Measurements from ENCODE around the gene CD19. TPM values are rescaled to one million over a fixed set of nuclear protein-coding genes. Genes with fewer than 3 reads are reported as not detected.
"Not testable (repeated sequence)": the region's sequence is repeated elsewhere in the genome, so short reads cannot be mapped to it uniquely, and the experiment has no call there.

Gene CD19
- total and polyA plus RNA-seq, 12 donors, result 0.26 to 1.8 (median 0.46) TPM; not detected in 2

- 1% methylated on average over 23 to 48 of the region's 48 CpGs for WGBS, 4 donors
- peak; percentile 75 to 91 (median 86) for DNase-seq
- intact Hi-C loops (cut with DNase I), result no loop called here
Measured at GRCh38 chr16:28925386-28926228, 6.2 kb upstream of the CD19 start.

GRCh38 chr16:28926284-28926683 lies 5.5 kb upstream of the CD19 start:
- H3K27me3 ChIP-seq; intact Hi-C loops (cut with DNase I); DNase-seq; H3K36me3 ChIP-seq (replicated peaks in 1 of 2); H3K9me3 ChIP-seq (replicated peaks in 1 of 3): not testable (repeated sequence)
- peak overlapping the region in 3 of 5 donors; percentile 86 to 99 (median 94) for H3K27ac ChIP-seq
- 47 to 55% (median 53%) methylated on average over 2 of the region's 2 CpGs for WGBS, 4 donors
- H3K4me3 ChIP-seq, result peak overlapping the region in 1 of 4 donors; percentile 66
- H3K4me1 ChIP-seq (replicated peaks in 1 of 2), result peaks cover 16 to 24% of the 10 kb centered on the region in 2 donors

More at GRCh38 chr16:28925386-28926228, 6.2 kb upstream of the CD19 start:
- Histone ChIP-seq H3K9me3 (replicated peaks in 1 of 3) (no peaks in the 10 kb centered on the region), H3K4me1 (replicated peaks in 1 of 2) (peaks cover 16 to 24% of the 10 kb centered on the region in 2 donors), H3K27me3 (no peaks in the 10 kb centered on the region), H3K4me3 (peak overlapping the region; percentile 51 to 94 (median 72)), H3K36me3 (replicated peaks in 1 of 2) (peaks cover 0 to 3% of the 10 kb centered on the region in 2 donors), H3K27ac (peak overlapping the region; percentile 86 to 99 (median 95))
- TF ChIP-seq CTCF (IDR thresholded peaks at IDR 0.05), result no peak
- TF ChIP-seq POLR2A (IDR thresholded peaks at IDR 0.05), result peak; percentile 62

GRCh38 chr16:28927815-28928214 lies 4.0 kb upstream of the CD19 start:
- no peak for TF ChIP-seq CTCF (IDR thresholded peaks at IDR 0.05)
- intact Hi-C loops (cut with DNase I), result no loop called here
- 44 to 79% (median 63%) methylated on average over 1 of the region's 1 CpG for WGBS, 4 donors

GRCh38 chr16:28930203-28930602 lies 1.6 kb upstream of the CD19 start:
- DNase-seq, result no peak
- Histone ChIP-seq H3K4me3 (no peak overlapping the region), H3K27ac (no peak overlapping the region), H3K4me1 (replicated peaks in 1 of 2) (peaks cover 0 to 3% of the 10 kb centered on the region in 2 donors), H3K27me3 (no peaks in the 10 kb centered on the region), H3K36me3 (replicated peaks in 1 of 2) (no peaks in the 10 kb centered on the region), H3K9me3 (replicated peaks in 1 of 3) (no peaks in the 10 kb centered on the region)
- WGBS, 4 donors, result 79 to 92% (median 85%) methylated on average over 3 of the region's 3 CpGs
- TF ChIP-seq POLR2A (IDR thresholded peaks at IDR 0.05) (no peak), CTCF (IDR thresholded peaks at IDR 0.05) (no peak)
- intact Hi-C loops (cut with DNase I), result loop anchor here in 1 of 2 donors (5.0 kb wide), 1 partner anchor 63 kb away; no protein-coding TSS in a partner anchor

More at GRCh38 chr16:28927815-28928214, 4.0 kb upstream of the CD19 start:
- H3K36me3 ChIP-seq (replicated peaks in 1 of 2), result no peaks in the 10 kb centered on the region
- no peak overlapping the region for H3K27ac ChIP-seq
- H3K4me3 ChIP-seq, result no peak overlapping the region
- no peaks in the 10 kb centered on the region for H3K27me3 ChIP-seq
- DNase-seq, result no peak
- H3K9me3 ChIP-seq (replicated peaks in 1 of 3), result no peaks in the 10 kb centered on the region
- H3K4me1 ChIP-seq (replicated peaks in 1 of 2), result peaks cover 11 to 20% of the 10 kb centered on the region in 2 donors

Data from adrenal gland (tissue), 12 donors.